Measurements from ENCODE around the gene FOXA3.

DNA sequence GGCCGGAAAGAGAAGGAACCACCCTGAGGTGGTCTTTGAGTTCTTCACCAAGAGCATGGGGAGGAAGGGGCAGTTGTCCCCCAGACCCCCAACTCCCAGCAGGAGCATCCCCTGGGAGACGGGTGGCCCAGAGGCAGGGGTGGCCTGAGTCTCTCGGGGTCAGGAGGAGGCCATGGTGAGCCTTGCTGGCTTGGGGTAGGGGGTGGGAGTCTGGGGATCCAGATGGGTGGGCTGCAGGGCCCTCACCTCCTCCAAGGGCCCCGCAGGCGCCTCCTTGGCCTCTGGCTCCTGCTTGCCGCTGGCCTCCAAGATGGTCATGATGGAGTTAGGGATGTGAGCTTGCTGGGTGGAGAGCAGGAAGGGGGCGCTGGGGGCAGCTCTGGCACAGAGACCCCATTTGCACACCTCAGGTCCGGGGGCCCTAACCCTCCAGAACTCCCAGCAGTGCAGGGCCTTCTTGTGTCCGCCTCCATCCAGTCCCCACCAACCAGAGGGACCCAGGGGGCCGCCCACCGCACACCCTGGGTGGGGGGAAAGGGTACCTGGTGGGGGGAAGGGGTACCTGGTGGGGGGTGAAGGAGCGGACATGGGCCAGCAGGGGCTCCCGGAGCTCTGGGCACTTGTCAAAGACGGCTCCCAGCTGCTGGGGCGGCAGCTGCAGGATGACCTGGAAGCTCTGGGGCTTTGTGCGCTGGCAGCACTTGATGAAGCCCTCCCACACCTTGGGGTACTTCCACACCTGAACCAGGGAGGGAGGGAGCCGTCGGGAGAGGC is 47.7 kb upstream of the FOXA3 start:
- TF ChIP-seq POLR2AphosphoS5 (IDR thresholded peaks at IDR 0.05) (no peak), EP300 (IDR thresholded peaks at IDR 0.05; ENCODE audit: low read depth) (no peak)
- TF ChIP-seq, protein P1, sequence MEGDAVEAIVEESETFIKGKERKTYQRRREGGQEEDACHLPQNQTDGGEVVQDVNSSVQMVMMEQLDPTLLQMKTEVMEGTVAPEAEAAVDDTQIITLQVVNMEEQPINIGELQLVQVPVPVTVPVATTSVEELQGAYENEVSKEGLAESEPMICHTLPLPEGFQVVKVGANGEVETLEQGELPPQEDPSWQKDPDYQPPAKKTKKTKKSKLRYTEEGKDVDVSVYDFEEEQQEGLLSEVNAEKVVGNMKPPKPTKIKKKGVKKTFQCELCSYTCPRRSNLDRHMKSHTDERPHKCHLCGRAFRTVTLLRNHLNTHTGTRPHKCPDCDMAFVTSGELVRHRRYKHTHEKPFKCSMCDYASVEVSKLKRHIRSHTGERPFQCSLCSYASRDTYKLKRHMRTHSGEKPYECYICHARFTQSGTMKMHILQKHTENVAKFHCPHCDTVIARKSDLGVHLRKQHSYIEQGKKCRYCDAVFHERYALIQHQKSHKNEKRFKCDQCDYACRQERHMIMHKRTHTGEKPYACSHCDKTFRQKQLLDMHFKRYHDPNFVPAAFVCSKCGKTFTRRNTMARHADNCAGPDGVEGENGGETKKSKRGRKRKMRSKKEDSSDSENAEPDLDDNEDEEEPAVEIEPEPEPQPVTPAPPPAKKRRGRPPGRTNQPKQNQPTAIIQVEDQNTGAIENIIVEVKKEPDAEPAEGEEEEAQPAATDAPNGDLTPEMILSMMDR (IDR thresholded peaks at IDR 0.05) = no peak
